ENCODE measurements around the gene AXDND1. TPM values are rescaled to one million over a fixed set of nuclear protein-coding genes. Genes with fewer than 3 reads are reported as not detected.

Gene AXDND1
- polyA plus RNA-seq, 1 donor (not counting 4 experiments of a cell fraction or from before 2014, with no cell fraction given): 0.04 TPM

DNA sequence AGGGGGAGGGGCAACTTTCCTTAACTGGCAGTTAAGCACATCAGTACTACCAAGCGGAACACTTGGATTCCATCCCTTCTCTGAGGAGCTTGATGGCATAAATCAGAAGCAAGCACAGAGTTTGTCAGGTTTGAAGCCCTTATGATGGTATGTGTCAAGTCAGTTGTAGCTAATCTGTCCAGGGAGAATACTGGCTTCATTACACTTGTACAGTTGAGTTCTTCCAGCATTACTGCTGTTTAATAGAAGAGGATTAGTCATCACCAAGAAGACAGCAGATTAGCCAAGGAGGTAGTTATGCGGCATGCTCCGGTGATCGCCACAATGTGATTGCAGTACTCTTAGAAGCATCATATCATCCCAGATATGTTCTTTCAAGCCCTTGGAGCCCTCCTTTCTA, 223.7 kb downstream of the AXDND1 start:
- dilution Hi-C loops (cut with MboI; ENCODE audit: extremely low pct_ligation_motif_present, low sequenced_read_pairs): no loop called here
- TF ChIP-seq, protein P1, sequence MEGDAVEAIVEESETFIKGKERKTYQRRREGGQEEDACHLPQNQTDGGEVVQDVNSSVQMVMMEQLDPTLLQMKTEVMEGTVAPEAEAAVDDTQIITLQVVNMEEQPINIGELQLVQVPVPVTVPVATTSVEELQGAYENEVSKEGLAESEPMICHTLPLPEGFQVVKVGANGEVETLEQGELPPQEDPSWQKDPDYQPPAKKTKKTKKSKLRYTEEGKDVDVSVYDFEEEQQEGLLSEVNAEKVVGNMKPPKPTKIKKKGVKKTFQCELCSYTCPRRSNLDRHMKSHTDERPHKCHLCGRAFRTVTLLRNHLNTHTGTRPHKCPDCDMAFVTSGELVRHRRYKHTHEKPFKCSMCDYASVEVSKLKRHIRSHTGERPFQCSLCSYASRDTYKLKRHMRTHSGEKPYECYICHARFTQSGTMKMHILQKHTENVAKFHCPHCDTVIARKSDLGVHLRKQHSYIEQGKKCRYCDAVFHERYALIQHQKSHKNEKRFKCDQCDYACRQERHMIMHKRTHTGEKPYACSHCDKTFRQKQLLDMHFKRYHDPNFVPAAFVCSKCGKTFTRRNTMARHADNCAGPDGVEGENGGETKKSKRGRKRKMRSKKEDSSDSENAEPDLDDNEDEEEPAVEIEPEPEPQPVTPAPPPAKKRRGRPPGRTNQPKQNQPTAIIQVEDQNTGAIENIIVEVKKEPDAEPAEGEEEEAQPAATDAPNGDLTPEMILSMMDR (optimal IDR thresholded peaks at IDR 0.05 in 1 of 3, IDR thresholded peaks at IDR 0.05 in 1 of 3, conservative IDR thresholded peaks at IDR 0.05 in 1 of 3; ENCODE audit: extremely low read depth in 1 of 3, insufficient read depth in 2 of 3, low read length in 3 of 3): no peak
- no peak for TF ChIP-seq EZH2 (IDR thresholded peaks at IDR 0.05; ENCODE audit: low read length)

DNA sequence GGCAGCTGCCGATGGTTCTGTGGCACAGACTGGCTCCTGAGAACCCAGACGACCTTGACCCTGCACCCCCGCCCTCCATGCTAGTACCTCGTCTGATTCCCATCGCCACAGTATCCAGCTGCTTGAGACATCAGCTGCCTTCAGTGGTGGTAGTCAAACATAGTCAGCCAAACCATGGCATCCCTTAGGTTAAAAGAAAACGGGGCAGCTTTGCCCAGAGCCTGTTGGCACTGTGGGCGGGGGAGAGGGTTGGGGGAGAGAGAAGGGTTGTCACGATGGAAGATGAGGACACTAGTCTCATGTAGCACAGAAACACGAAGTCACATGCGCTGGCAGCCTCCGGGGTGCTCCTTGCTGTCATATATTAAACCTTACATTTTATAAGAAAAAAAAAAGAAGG, 224.9 kb downstream of the AXDND1 start:
- no peak overlapping the region for H3K27ac ChIP-seq (ENCODE audit: control insufficient read depth, insufficient read depth, low read length)
- no peaks in the 10 kb centered on the region for H3K4me1 ChIP-seq (ENCODE audit: control insufficient read depth, extremely low read depth, insufficient read depth, low read length)
- H3K4me3 ChIP-seq (ENCODE audit: control insufficient read depth in 2 of 3, extremely low read depth in 1 of 3, insufficient read depth in 2 of 3, low read depth in 1 of 3, low read length in 3 of 3): no peak overlapping the region
- peaks cover 43% of the 10 kb centered on the region for H3K27me3 ChIP-seq (ENCODE audit: control insufficient read depth, extremely low read depth, insufficient read depth, low read length)
- H3K79me2 ChIP-seq (ENCODE audit: control insufficient read depth, insufficient read depth, low read length): no peaks in the 10 kb centered on the region
- no peak overlapping the region for H3K4me2 ChIP-seq (ENCODE audit: control insufficient read depth, extremely low read depth, insufficient read depth, low read depth, low read length)
- no peaks in the 10 kb centered on the region for H4K20me1 ChIP-seq (ENCODE audit: control insufficient read depth, extremely low read depth, insufficient read depth, low read length)
- TF ChIP-seq EZH2 (IDR thresholded peaks at IDR 0.05; ENCODE audit: low read length): no peak
- TF ChIP-seq, protein P1 (optimal IDR thresholded peaks at IDR 0.05 in 1 of 3, IDR thresholded peaks at IDR 0.05 in 1 of 3, conservative IDR thresholded peaks at IDR 0.05 in 1 of 3; ENCODE audit: extremely low read depth in 1 of 3, insufficient read depth in 2 of 3, low read length in 3 of 3): no peak
- H3K36me3 ChIP-seq (ENCODE audit: control insufficient read depth in 2 of 2, extremely low read depth in 1 of 2, insufficient read depth in 2 of 2, low read length in 2 of 2): no peaks in the 10 kb centered on the region
- no peaks in the 10 kb centered on the region for H3K9me3 ChIP-seq (ENCODE audit: control insufficient read depth, low read depth, low read length)
- no peak overlapping the region for H2AFZ ChIP-seq (ENCODE audit: control insufficient read depth, low read length)
- dilution Hi-C loops (cut with MboI; ENCODE audit: extremely low pct_ligation_motif_present, low sequenced_read_pairs): no loop called here
- no peak for DNase-seq (ENCODE audit: low read depth, low spot score)
- H3K9me1 ChIP-seq (ENCODE audit: control insufficient read depth, extremely low read depth, insufficient read depth, low read length): no peaks in the 10 kb centered on the region
- no peak overlapping the region for H3K9ac ChIP-seq (ENCODE audit: control insufficient read depth, extremely low read depth, insufficient read depth, low read length)
- FAIRE-seq: no peak

More for the DNA sequence above, 223.7 kb downstream of the AXDND1 start:
- H3K4me3 ChIP-seq (ENCODE audit: control insufficient read depth in 2 of 3, extremely low read depth in 1 of 3, insufficient read depth in 2 of 3, low read depth in 1 of 3, low read length in 3 of 3): no peak overlapping the region
- H3K4me1 ChIP-seq (ENCODE audit: control insufficient read depth, extremely low read depth, insufficient read depth, low read length): no peaks in the 10 kb centered on the region
- DNase-seq (ENCODE audit: low read depth, low spot score) (no peak), FAIRE-seq (no peak)
- peaks cover 49% of the 10 kb centered on the region for H3K27me3 ChIP-seq (ENCODE audit: control insufficient read depth, extremely low read depth, insufficient read depth, low read length)
- H3K27ac ChIP-seq (ENCODE audit: control insufficient read depth, insufficient read depth, low read length): no peak overlapping the region
- no peaks in the 10 kb centered on the region for H3K79me2 ChIP-seq (ENCODE audit: control insufficient read depth, insufficient read depth, low read length)
- no peaks in the 10 kb centered on the region for H3K9me1 ChIP-seq (ENCODE audit: control insufficient read depth, extremely low read depth, insufficient read depth, low read length)
- no peak overlapping the region for H2AFZ ChIP-seq (ENCODE audit: control insufficient read depth, low read length)
- no peaks in the 10 kb centered on the region for H3K9me3 ChIP-seq (ENCODE audit: control insufficient read depth, low read depth, low read length)
- no peaks in the 10 kb centered on the region for H3K36me3 ChIP-seq (ENCODE audit: control insufficient read depth in 2 of 2, extremely low read depth in 1 of 2, insufficient read depth in 2 of 2, low read length in 2 of 2)
- no peak overlapping the region for H3K9ac ChIP-seq (ENCODE audit: control insufficient read depth, extremely low read depth, insufficient read depth, low read length)
- no peaks in the 10 kb centered on the region for H4K20me1 ChIP-seq (ENCODE audit: control insufficient read depth, extremely low read depth, insufficient read depth, low read length)
- H3K4me2 ChIP-seq (ENCODE audit: control insufficient read depth, extremely low read depth, insufficient read depth, low read depth, low read length): no peak overlapping the region

All from keratinocyte (primary cell).